T-helper 17 cell (primary cell): ENCODE measurements around the gene PLXNB2. TPM values are rescaled to one million over a fixed set of nuclear protein-coding genes. Genes with fewer than 3 reads are reported as not detected.

Source experiments
- ATAC-seq: fragments of 150-1000 bp; cut with Tn5 transposase; 2 replicates; pipeline ENCODE4 v1.10.0; 2021; ENCODE audit warnings: mild to moderate bottlenecking, moderate library complexity
- DNase-seq, 3 donors: peaks; one replicate each; pipeline versions ENCODE4 v3.0.0 to v3.0.0-alpha.2; 2020 to 2021
- H3K9me3 ChIP-seq: one replicate; pipeline ENCODE4 v1.7.0; 2013; ENCODE audit warnings: low read length, mild to moderate bottlenecking; ENCODE audit not compliant: control insufficient read depth, poor library complexity, severe bottlenecking
- H3K27ac Mint-ChIP-seq: one replicate; pipeline ENCODE4 v1.8.0; 2022; ENCODE audit warnings: mild to moderate bottlenecking, moderate library complexity, mixed read lengths
- H3K27me3 Mint-ChIP-seq: one replicate; pipeline ENCODE4 v1.8.0; 2022; ENCODE audit warnings: mixed read lengths
- H3K36me3 Mint-ChIP-seq: one replicate; pipeline ENCODE4 v1.8.0; 2022; ENCODE audit warnings: low read depth, mixed read lengths
- H3K4me1 Mint-ChIP-seq: one replicate; pipeline ENCODE4 v1.8.0; 2022; ENCODE audit warnings: mild to moderate bottlenecking, mixed read lengths
- H3K4me3 Mint-ChIP-seq: one replicate; pipeline ENCODE4 v1.8.0; 2022; ENCODE audit warnings: mild to moderate bottlenecking, moderate library complexity, mixed read lengths
- total RNA-seq, 4 donors: library from RNA in 2 of 4; stranded (reverse) in 2 of 4; gene quantifications; one replicate each; pipeline ENCODE4 v1.2.3 and lab custom pipeline; 2022 to 2026

PLXNB2 gene
- total RNA-seq, 2 donors from 2014 or later: 3.0 to 7.6 TPM

GRCh38 chr22:50264104-50264745 is 43.2 kb downstream of the PLXNB2 start:
- Mint-ChIP-seq H3K27ac (no peak overlapping the region), H3K4me1 (peaks cover 15% of the 10 kb centered on the region), H3K4me3 (no peak overlapping the region), H3K27me3 (peaks cover 17% of the 10 kb centered on the region), H3K36me3 (no peaks in the 10 kb centered on the region)
- ATAC-seq (no peak), DNase-seq (no peak)
- H3K9me3 ChIP-seq: no peaks in the 10 kb centered on the region

- DNase-seq (no peak), ATAC-seq (no peak)
- Mint-ChIP-seq H3K27ac (no peak overlapping the region), H3K4me1 (peaks cover 12% of the 10 kb centered on the region), H3K27me3 (peaks cover 25% of the 10 kb centered on the region), H3K4me3 (no peak overlapping the region), H3K36me3 (no peaks in the 10 kb centered on the region)
- H3K9me3 ChIP-seq: no peaks in the 10 kb centered on the region
These were observed 44.4 kb downstream of the PLXNB2 start for GRCh38 chr22:50262973-50263617.

DNA sequence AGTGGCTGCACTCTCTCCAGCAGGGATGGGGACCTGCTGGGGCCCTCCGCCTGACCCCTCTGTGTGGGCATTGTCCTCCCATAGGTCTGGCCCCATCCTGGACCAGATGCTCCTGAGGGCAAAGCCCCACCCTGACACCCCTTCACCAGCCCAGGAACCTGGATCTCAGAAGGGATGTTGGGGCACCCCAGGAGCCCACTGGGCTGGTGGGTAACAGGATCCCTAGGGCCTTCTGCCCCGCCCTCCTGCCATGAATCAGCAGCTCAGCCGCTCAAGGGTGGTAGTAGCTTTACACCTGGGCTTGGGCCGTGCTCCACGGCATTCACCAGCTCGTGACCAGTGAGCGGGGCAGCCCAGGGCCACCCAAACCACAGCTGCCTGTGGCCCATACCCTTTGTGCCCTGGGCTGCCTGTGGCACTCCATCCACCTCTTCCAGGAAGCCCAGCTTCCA is 45.0 kb downstream of the PLXNB2 start:
- DNase-seq (no peak), ATAC-seq (no peak)
- no peaks in the 10 kb centered on the region for H3K9me3 ChIP-seq
- Mint-ChIP-seq H3K27me3 (peaks cover 27% of the 10 kb centered on the region), H3K36me3 (no peaks in the 10 kb centered on the region), H3K27ac (no peak overlapping the region), H3K4me1 (peaks cover 11% of the 10 kb centered on the region), H3K4me3 (peak overlapping the region; percentile 77)

GRCh38 chr22:50261615-50262459 is 45.6 kb downstream of the PLXNB2 start, which contains the start of gene MAPK12:
Gene MAPK12 (minus strand): TSS chr22:50261683. CDS start chr22:50261509, 174 bp downstream.
- H3K27ac Mint-ChIP-seq: no peak within 1 kb of the TSS
- DNase-seq: no peak
- H3K27me3 Mint-ChIP-seq: peaks cover 31% of the 10 kb centered on the region
- peaks cover 11% of the 10 kb centered on the region for H3K4me1 Mint-ChIP-seq
- no peaks in the 10 kb centered on the region for H3K9me3 ChIP-seq
- ATAC-seq: no peak
- H3K36me3 Mint-ChIP-seq: no peaks in the 10 kb centered on the region
- peak within 1 kb of the TSS; percentile 77 for H3K4me3 Mint-ChIP-seq

GRCh38 chr22:50260801-50261614 is 46.4 kb downstream of the PLXNB2 start:
- no peaks in the 10 kb centered on the region for H3K9me3 ChIP-seq
- H3K4me1 Mint-ChIP-seq: peaks cover 11% of the 10 kb centered on the region
- peak overlapping the region; percentile 19 for H3K4me3 Mint-ChIP-seq
- ATAC-seq: peak; percentile 59
- peaks cover 31% of the 10 kb centered on the region for H3K27me3 Mint-ChIP-seq
- no peak for DNase-seq
- H3K36me3 Mint-ChIP-seq: no peaks in the 10 kb centered on the region
- H3K27ac Mint-ChIP-seq: no peak overlapping the region

DNA sequence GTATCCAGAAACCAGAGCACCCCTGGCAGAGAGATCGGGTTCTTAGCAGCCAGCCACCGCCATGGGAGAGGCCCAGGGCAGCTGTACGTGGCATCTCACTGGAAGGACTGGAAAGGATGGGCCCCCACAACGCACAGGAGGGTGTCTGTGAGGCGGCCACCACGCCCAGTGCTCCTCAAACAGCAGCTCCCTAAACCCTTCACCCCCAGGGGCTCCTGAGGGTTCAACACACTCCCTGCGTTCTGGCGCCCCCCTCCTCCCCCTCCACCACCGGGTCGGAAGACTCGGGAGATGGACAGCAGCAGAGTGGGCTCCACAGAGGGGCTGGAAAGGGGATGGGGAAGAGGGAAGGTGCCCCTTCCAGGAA is 47.0 kb downstream of the PLXNB2 start:
- Mint-ChIP-seq H3K27me3 (peaks cover 31% of the 10 kb centered on the region), H3K36me3 (no peaks in the 10 kb centered on the region), H3K4me3 (peak overlapping the region; percentile 19), H3K27ac (no peak overlapping the region), H3K4me1 (peaks cover 11% of the 10 kb centered on the region)
- DNase-seq: no peak
- no peaks in the 10 kb centered on the region for H3K9me3 ChIP-seq
- ATAC-seq: no peak

DNA sequence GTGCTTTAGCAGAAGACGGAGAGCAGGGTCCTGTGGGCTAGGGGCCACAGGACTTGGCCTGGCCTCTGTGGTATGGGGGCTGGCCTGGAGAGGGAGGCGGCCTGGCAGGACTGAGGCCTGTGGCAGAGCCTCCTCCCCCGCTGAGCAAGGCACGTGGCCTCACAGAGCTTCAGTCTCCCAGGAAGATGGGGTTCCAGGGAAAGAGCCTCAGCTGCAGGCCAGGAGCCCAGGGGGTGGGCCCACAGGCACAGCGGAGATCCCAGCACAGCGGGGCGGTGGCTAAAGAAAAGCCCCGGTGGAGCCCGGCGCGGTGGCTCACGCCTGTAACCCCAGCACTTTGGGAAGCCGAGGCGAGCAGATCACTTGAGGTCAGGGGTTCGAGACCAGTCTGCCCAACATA is 48.1 kb downstream of the PLXNB2 start:
- no peak overlapping the region for H3K27ac Mint-ChIP-seq
- H3K4me3 Mint-ChIP-seq: no peak overlapping the region
- peaks cover 10% of the 10 kb centered on the region for H3K4me1 Mint-ChIP-seq
- DNase-seq (no peak), ATAC-seq (no peak)
- H3K36me3 Mint-ChIP-seq: no peaks in the 10 kb centered on the region
- peaks cover 31% of the 10 kb centered on the region for H3K27me3 Mint-ChIP-seq
- H3K9me3 ChIP-seq: no peaks in the 10 kb centered on the region

DNA sequence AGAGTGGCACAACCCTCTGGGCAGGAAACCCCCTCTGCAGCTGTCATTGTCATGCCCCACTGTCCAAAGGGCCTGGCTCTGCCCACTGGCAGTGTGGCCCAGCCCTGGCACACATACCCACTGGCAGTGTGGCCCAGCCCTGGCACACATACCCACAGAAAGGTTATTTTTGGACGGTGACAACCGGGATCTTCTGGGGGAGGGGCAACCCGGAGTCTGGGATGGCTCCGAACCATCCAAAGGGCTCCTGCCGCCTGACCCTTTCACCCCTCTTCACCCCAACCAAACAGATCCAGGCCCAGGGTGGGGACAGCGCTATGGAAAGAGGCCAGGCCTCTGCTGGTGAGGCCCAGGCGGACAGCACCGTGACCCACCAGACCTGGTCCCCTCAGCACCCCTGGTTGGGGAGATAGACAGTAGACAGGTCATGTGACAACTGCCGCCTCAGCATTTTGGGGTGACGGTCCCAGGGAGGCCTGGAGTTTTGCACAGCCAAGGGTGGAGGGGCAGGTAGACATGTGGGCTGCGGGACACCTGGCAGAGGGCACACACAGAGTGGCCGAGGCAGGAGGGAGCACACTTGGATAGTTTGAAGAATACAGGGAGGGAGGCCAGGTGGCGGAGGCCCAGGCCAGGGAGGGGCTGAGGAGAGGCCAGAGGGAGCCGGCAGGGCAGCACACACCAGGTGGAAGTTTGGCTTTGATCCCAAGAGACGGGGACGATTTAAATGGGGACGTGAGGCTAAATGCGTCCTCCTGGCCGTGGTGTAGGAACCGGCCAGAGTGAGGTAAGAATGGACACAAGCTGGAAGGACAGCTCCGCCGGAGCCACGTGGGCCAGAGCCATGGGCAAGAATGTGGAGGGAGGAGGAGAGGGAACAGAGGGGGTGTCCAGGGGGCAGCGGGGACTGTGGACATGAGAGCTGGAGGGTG is 48.8 kb downstream of the PLXNB2 start:
- no peak overlapping the region for H3K27ac Mint-ChIP-seq
- DNase-seq (no peak), ATAC-seq (no peak)
- H3K27me3 Mint-ChIP-seq: peaks cover 31% of the 10 kb centered on the region
- H3K4me1 Mint-ChIP-seq: peaks cover 10% of the 10 kb centered on the region
- H3K9me3 ChIP-seq: no peaks in the 10 kb centered on the region
- no peaks in the 10 kb centered on the region for H3K36me3 Mint-ChIP-seq
- no peak overlapping the region for H3K4me3 Mint-ChIP-seq

GRCh38 chr22:50257451-50258360 is 49.7 kb downstream of the PLXNB2 start:
- no peaks in the 10 kb centered on the region for H3K9me3 ChIP-seq
- no peak for ATAC-seq
- Mint-ChIP-seq H3K27me3 (peaks cover 24% of the 10 kb centered on the region), H3K27ac (no peak overlapping the region), H3K4me3 (no peak overlapping the region), H3K36me3 (no peaks in the 10 kb centered on the region), H3K4me1 (peaks cover 10% of the 10 kb centered on the region)
- DNase-seq: no peak

DNA sequence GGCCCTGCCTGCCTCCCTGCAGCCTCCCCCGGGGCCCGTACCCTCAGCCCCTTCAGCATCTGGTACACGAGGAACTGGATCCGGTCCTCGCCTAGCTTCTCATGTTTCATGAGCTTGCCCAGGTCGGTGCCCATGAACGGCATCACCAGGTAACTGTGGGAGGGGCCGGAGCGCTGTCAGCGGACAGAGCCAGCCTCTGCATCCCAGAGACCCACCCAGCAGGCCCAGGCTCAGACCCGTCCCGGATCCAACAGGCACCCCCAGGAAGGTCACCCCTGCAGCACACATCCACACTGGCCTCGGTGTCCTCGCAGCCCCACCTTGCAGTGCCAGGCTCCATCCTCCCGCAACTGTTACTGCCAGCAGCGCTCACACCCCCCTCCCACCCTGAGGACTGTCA is 50.4 kb downstream of the PLXNB2 start:
- Mint-ChIP-seq H3K4me3 (no peak overlapping the region), H3K27me3 (peaks cover 17% of the 10 kb centered on the region), H3K27ac (no peak overlapping the region), H3K4me1 (peaks cover 5% of the 10 kb centered on the region), H3K36me3 (no peaks in the 10 kb centered on the region)
- no peaks in the 10 kb centered on the region for H3K9me3 ChIP-seq
- ATAC-seq (no peak), DNase-seq (no peak)

DNA sequence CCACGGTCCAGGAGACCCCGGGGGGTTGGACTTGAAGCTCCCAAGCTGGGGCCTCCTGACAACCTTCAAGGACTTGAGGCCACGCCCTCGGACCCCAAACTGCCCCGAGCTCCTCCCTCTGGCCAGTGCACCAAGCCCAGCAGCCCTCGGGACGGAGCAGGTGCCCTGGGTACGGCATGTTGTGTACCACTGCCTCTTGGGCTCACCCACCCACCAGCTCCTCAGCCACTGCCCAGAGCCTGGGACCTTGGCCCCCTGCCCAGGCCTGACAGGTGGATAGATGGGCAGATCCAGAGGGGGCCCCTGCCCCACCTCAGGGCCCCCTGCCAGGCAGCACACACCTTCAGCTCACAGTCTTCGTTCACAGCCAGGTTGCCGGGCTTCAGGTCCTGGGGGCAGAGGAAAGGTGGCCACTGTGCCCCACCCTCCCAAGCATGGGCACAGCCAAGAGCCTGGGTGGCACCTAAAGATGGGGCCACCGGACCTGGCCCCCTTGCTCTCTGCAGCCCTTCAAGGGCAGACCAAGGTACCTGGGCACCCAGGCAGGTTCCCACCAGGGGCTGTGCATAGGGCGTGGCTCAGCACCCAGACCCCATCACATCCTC is 51.1 kb downstream of the PLXNB2 start:
- Mint-ChIP-seq H3K27me3 (peaks cover 17% of the 10 kb centered on the region), H3K36me3 (no peaks in the 10 kb centered on the region), H3K27ac (no peak overlapping the region), H3K4me1 (peaks cover 4% of the 10 kb centered on the region), H3K4me3 (no peak overlapping the region)
- H3K9me3 ChIP-seq: no peaks in the 10 kb centered on the region
- ATAC-seq (no peak), DNase-seq (no peak)
